NCI-H1092 (cell line): Measurements from ENCODE around the gene HDHD2.
"Not testable (repeated sequence)": the region's sequence is repeated elsewhere in the genome, so short reads cannot be mapped to it uniquely, and the experiment has no call there.

ENCODE experiments used
- DNase-seq: peaks from one replicate; lab custom pipeline; 2025; lab: John Stamatoyannopoulos, UW

HDHD2 gene, protein sequence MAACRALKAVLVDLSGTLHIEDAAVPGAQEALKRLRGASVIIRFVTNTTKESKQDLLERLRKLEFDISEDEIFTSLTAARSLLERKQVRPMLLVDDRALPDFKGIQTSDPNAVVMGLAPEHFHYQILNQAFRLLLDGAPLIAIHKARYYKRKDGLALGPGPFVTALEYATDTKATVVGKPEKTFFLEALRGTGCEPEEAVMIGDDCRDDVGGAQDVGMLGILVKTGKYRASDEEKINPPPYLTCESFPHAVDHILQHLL

GRCh38 chr18:47150029-47150823 lies at the start of gene HDHD2:
Gene HDHD2, minus strand, starts transcription at chr18:47150500. Its CDS starts 14,061 bp downstream, at chr18:47136439.
- peak; percentile 79 for DNase-seq

- not testable (repeated sequence) for DNase-seq
Measured at GRCh38 chr18:47195961-47196360, 45.7 kb upstream of the HDHD2 start.

GRCh38 chr18:47191961-47192360 lies 41.7 kb upstream of the HDHD2 start:
- DNase-seq: no peak

- no peak for DNase-seq
Measured at GRCh38 chr18:47187721-47188120, 37.4 kb upstream of the HDHD2 start.

DNA sequence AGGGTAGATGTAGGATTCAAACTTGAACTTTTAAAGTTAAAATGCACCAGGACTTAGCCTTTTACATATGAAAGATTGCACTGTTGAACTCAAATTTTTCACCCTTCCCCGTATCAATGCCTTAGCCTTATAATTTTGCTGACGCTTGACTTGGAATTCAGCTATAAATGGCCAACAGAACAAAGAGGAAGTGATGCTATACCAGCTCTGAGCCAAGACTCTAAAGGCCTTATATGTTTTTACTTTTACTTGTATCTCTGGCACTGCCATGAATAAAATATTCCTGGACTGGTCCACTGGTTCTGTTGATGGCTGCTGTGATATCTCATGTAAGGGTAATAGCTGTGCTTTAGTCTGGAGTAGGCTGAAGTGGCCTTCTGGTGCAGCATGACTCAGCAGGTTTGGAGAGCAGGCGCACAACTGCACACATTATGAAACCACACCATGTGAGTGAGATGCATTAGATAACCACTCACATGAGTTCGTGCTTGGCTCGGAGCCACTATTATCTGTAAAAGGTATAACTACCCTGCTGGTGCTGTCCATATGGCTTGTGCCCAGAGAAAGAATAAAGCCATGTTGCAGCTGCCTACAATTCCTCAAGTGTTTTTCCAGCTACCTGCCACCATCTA lies 34.2 kb upstream of the HDHD2 start:
- DNase-seq: peak; percentile 4

- not testable (repeated sequence) for DNase-seq
Measured at GRCh38 chr18:47182156-47182555, 31.9 kb upstream of the HDHD2 start.

GRCh38 chr18:47180765-47181164 lies 30.5 kb upstream of the HDHD2 start:
- DNase-seq: no peak

GRCh38 chr18:47179520-47179919 lies 29.2 kb upstream of the HDHD2 start:
- peak; percentile 64 for DNase-seq

DNA sequence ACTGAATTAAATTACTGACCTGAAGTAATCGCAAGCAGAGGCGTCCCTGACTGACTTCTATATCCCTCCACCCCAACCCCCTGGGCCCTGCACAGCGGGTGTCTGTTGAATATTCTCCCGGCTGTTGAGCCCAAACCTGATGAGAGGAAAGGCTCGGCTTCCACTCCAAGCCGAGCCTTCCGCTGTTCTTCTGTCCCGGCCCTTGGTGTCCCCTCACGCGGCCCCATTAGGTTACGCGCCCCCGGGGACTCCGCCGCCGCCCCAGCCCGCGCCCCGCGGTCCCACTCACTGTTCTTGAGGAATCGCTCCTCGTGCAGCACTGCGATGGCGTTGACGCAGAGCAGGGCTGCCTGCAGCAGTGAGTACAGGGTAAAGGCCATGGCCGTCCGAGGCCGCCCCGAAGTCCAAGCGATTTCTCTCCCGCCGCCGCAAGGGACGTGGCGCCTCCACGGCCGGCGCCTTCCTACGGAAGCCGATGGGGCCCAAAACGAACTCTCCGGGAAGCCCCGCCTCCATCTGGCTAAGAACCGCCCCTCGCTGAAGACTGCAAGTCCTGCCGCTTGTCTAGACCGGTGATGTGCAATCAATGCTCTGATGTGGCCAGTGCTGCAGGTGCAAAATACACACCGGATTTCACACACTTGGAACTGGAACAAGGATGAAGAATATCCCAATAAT lies 25.7 kb upstream of the HDHD2 start, which contains the start of gene IER3IP1:
TSS of gene IER3IP1 (minus strand) at position 467 of the 678 bp plus-strand sequence. CDS start at position 380, 87 bp downstream.
- peak; percentile 90 for DNase-seq

DNA sequence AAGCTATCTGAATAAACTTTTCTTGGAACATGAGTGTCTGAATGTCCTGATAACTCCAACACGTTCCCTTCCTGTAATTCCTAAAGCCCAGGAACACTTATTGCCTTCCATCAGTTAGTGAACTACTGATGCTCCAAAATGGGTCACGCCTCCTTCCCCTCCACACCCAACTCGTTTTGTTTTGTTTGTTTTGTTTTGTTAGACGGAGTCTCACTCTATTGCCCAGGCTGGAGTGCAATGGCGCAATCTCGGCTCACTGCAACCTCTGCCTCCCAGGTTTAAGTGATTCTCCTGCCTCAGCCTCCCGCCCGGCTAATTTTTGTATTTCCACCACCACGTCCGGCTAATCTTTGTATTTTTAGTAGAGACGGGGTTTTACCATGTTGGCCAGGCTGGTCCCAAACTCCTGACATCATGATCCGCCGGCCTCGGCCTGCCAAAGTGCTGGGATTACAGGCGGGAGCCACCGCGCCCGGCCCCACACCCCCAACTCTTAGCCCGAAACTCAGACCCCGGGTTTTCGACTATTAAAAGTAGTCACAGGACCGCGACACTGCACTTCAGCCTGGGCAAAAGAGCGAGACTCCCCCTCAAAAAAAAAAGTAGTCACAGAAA lies 25.1 kb upstream of the HDHD2 start:
- DNase-seq: no peak

DNA sequence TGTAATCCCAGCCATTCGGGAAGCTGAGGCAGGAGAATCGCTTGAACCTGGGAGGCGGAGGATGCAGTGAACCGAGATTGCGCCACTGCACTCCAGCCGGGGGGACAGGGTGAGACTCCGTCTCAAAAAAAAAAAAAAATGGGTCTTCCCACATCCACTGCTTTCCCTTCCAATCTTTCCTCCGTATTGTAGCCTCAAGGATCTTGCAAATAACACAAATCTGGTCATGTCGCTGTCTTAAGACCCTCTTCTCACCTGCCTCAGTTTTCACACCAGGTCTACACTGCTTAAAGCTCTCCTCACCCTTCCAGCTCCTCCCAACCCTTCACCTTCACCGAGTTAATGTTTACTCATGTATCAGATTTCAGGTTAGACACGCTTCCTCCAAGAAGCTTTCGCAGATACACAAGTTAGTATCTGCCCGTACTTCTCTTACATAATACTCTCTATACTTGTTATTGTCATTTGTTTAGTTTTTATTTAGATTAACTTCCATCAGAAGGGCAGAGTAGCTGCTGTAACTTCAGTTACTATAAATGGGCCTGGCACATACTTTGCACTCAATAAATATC lies 24.3 kb upstream of the HDHD2 start:
- no peak for DNase-seq

DNA sequence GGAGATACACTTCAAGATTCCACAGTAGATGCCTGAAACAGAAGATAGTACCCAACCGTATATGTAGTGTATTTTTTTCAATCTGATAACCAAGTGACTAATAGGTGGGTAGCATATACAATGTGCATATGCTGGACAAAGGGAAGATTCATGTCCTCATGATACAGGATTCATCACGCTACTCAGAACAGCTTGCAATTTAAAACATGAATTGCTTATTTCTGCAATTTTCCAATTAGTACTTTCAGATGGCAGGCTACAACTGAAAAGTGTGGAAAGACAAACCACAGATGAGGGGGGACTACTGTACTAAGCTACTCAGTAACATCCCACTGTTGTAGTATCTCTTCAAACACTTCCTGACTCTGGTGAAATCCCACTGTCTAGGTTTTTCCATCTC lies 22.2 kb upstream of the HDHD2 start:
- DNase-seq: no peak

- no peak for DNase-seq
Measured at GRCh38 chr18:47168913-47169312, 18.6 kb upstream of the HDHD2 start.

- no peak for DNase-seq
Measured at GRCh38 chr18:47168509-47168908, 18.2 kb upstream of the HDHD2 start.

DNA sequence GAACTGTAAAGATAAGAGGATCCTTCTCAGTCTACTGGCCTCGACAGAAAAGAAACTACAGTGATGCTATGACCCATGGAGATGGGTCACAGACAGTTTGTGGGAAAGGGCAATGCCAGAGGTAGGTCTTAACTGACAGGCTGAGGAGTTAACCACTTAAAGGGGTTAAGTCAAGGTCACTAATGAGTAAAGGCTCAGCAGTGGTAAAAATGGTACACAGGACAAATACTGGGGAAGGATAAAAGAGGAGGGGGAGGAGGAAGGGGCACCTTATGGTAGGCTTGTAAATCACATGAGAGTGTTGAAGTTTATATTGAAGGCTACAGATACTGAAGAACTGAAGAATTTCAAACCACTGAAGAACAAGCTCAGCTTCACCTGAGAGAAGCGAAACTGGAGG lies 16.0 kb upstream of the HDHD2 start:
- no peak for DNase-seq

- DNase-seq: no peak
Measured at GRCh38 chr18:47163241-47163640, 12.9 kb upstream of the HDHD2 start.

DNA sequence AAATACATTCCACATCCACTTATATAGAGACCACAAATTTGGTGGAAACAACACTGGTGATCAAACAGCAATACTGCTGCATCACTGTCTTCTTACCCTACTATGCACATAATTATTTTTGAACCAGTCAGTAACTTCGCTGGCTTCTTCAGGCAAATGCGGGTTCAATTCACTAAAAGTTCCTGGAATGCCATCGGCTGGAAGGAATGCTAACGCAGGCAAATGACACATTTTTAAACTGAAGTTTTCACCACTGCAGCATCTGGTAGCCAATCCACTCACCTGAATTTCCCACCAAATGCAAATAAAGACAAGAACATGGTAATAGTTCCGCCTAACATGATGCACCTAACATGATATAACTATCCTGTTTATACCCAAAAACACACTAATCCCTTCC lies 10.0 kb upstream of the HDHD2 start:
- DNase-seq: no peak

GRCh38 chr18:47158404-47158803 lies 8.1 kb upstream of the HDHD2 start:
- DNase-seq: not testable (repeated sequence)

GRCh38 chr18:47151439-47151838 lies 1.1 kb upstream of the HDHD2 start:
- no peak for DNase-seq

- DNase-seq: peak; percentile 27
Measured at GRCh38 chr18:47150824-47151366, 595 bp upstream of the HDHD2 start.

DNA sequence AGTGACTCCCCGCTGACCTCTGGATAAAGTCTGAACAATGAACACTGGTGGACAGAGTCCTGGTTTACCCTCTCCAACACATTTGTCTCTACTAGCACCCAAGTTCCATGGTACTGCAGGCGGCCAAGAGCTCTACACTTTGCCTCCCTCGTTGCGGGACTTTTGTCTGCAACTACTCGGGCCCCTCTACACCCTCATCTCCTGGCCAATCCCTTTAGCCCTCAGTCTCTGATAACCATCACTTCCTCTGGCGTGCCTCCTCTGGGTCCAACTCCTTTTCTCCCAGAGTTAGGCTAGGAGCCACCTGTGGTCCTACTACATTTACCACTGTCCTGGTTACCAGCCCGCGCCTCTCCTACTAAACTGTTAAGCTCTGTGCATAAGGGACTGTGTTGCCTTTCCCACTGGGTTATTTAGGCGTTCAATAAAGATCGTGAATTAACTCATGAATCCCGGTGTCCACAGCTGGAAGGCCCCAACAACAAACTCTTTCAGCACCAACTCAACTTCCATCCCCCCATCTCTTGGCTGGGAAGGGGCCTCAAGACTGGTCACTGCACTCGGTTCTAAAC lies 757 bp downstream of the HDHD2 start:
- no peak for DNase-seq
